HepG2 (cell line): Measurements from ENCODE around the gene ZFP64. TPM values are rescaled to one million over a fixed set of nuclear protein-coding genes. Genes with fewer than 3 reads are reported as not detected.

ENCODE experiments used
- ATAC-seq: fragments of 200-7000 bp; cut with Tn5 transposase; 3 replicates; pipeline ENCODE4 v1.9.1; 2020; ENCODE audit warnings: mild to moderate bottlenecking, moderate library complexity
- BruUV-seq: library from RNA; stranded (reverse); fragments of 400-500 nt; replicated peaks from 2 replicates; lab custom pipeline; 2021; lab: Mats Ljungman, UMichigan
- CTCF ChIA-PET: fragments of 300-600 bp; formaldehyde crosslinking; extraction: SDS; loops from one replicate; lab custom pipeline; 2021; ENCODE audit warnings: low total read pairs, inconsistent platforms, low intra/inter-chr PET ratio; lab: Yijun Ruan, JAX
- POLR2A ChIA-PET: fragments of 350-600 bp; sonication (Branson Sonifier 250); formaldehyde crosslinking; loops from one replicate; lab custom pipeline; 2020; ENCODE audit warnings: antibody characterized with exemption, inconsistent platforms; lab: Yijun Ruan, JAX
- DNase-seq: peaks from one replicate; pipeline ENCODE4 v3.0.0-alpha.2; 2015; ENCODE audit warnings: low spot score
- FAIRE-seq: peaks from 3 replicates; lab custom pipeline; 2011; peaks lifted over from hg19 to GRCh38; lab: Jason Lieb, UNC
- H2AFZ ChIP-seq: one replicate; pipeline ENCODE4 v1.6.1; 2011; ENCODE audit warnings: low read length, inconsistent platforms
- H3K27ac ChIP-seq: fragments of 300-600 bp; 3 replicates; pipeline ENCODE4 v1.8.0; 2011; ENCODE audit warnings: mixed run types, mild to moderate bottlenecking, mixed read lengths, low read length, inconsistent platforms; ENCODE audit not compliant: insufficient read depth; ENCODE audit errors: extremely low read length
- H3K27me3 ChIP-seq, 2 experiments: fragments of 200-600 bp in 1 of 2; 2 replicates in 1 of 2; 3 replicates in 1 of 2; pipeline versions ENCODE4 v1.6.0 to v1.8.0; 2011; ENCODE audit warnings: low read length in 2 of 2, mild to moderate bottlenecking in 2 of 2, moderate library complexity in 2 of 2, inconsistent platforms in 1 of 2; ENCODE audit not compliant: insufficient read depth in 2 of 2, control insufficient read depth in 1 of 2
- H3K36me3 ChIP-seq, 2 experiments: fragments of 200-600 bp in 1 of 2; replicated peaks in 1 of 2; 2 replicates in 1 of 2; 3 replicates in 1 of 2; pipeline versions ENCODE4 v1.5.1 to v1.8.0; 2011; ENCODE audit warnings: low read length in 2 of 2, inconsistent platforms in 1 of 2; ENCODE audit not compliant: insufficient read depth in 2 of 2, control insufficient read depth in 1 of 2
- H3K4me1 ChIP-seq: 2 replicates; pipeline ENCODE4 v1.5.1; 2012; ENCODE audit warnings: low read length, inconsistent platforms; ENCODE audit not compliant: insufficient read depth
- H3K4me2 ChIP-seq: 2 replicates; pipeline ENCODE4 v1.6.0; 2011; ENCODE audit warnings: low read depth, low read length, inconsistent platforms
- H3K4me3 ChIP-seq, 3 experiments: fragments of 200-600 bp in 1 of 3; sonication (generic), shearing (Covaris generic) in 1 of 3; replicated peaks in 1 of 3; 2 replicates each; pipeline ENCODE4 v1.5.1; 2011 to 2016; ENCODE audit warnings: low read length in 3 of 3, inconsistent platforms in 2 of 3, low read depth in 2 of 3, mild to moderate bottlenecking in 2 of 3, control low read depth in 1 of 3, mixed read lengths in 1 of 3; ENCODE audit not compliant: insufficient read depth in 1 of 3
- H3K79me2 ChIP-seq: one replicate; pipeline ENCODE4 v1.6.1; 2011; ENCODE audit warnings: low read length, inconsistent platforms; ENCODE audit not compliant: insufficient read depth
- H3K9ac ChIP-seq: 2 replicates; pipeline ENCODE4 v1.6.0; 2011; ENCODE audit warnings: mild to moderate bottlenecking, low read depth, low read length, inconsistent platforms; ENCODE audit not compliant: insufficient read depth
- H3K9me3 ChIP-seq: 2 replicates; pipeline ENCODE4 v1.5.1; 2012; ENCODE audit warnings: mild to moderate bottlenecking, low read length
- H4K20me1 ChIP-seq: 2 replicates; pipeline ENCODE4 v1.6.0; 2011; ENCODE audit warnings: inconsistent platforms, mild to moderate bottlenecking, low read length, moderate library complexity; ENCODE audit not compliant: insufficient read depth
- BORCS8-MEF2B ChIP-seq: sonication (generic); formaldehyde crosslinking; IDR thresholded peaks from 2 replicates; pipeline ENCODE4 v1.8.0; 2022; ENCODE audit warnings: mild to moderate bottlenecking, missing genetic modification reagents
- FOXK1 ChIP-seq: sonication (generic); formaldehyde crosslinking; IDR thresholded peaks from 2 replicates; pipeline ENCODE4 v1.4.0; 2020; ENCODE audit warnings: low read depth, missing genetic modification reagents, borderline replicate concordance
- GATA4 ChIP-seq: sonication (generic); IDR thresholded peaks from 2 replicates; pipeline ENCODE4 v1.6.1; 2016; ENCODE audit warnings: antibody characterized with exemption, low read depth, borderline replicate concordance
- HNF4A ChIP-seq: sonication (generic); formaldehyde crosslinking; IDR thresholded peaks from 2 replicates; pipeline ENCODE4 v1.4.0; 2020; ENCODE audit warnings: missing genetic modification reagents
- HOXA3 ChIP-seq: sonication (generic); formaldehyde crosslinking; IDR thresholded peaks from 2 replicates; pipeline ENCODE4 v1.5.0; 2020; ENCODE audit warnings: missing genetic modification reagents
- ISX ChIP-seq: sonication (generic); formaldehyde crosslinking; conservative IDR thresholded peaks from 2 replicates; pipeline ENCODE4 v1.5.0; 2020; ENCODE audit warnings: missing genetic modification reagents
- SOX5 ChIP-seq: IDR thresholded peaks from 2 replicates; pipeline ENCODE4 v1.6.1; 2016; ENCODE audit warnings: borderline replicate concordance
- ZNF672 ChIP-seq: sonication (generic); formaldehyde crosslinking; IDR thresholded peaks from 2 replicates; pipeline ENCODE4 v1.8.1; 2022; ENCODE audit warnings: missing genetic modification reagents
- ZNF674 ChIP-seq: sonication (generic); formaldehyde crosslinking; IDR thresholded peaks from 2 replicates; pipeline ENCODE4 v1.5.0; 2020; ENCODE audit warnings: low read depth, mild to moderate bottlenecking, missing genetic modification reagents
- ZNF737 ChIP-seq: sonication (generic); formaldehyde crosslinking; IDR thresholded peaks from 2 replicates; pipeline ENCODE4 v1.5.0; 2020; ENCODE audit warnings: missing genetic modification reagents, mild to moderate bottlenecking, borderline replicate concordance
- ZSCAN25 ChIP-seq: sonication (generic); formaldehyde crosslinking; IDR thresholded peaks from 2 replicates; pipeline ENCODE4 v1.8.0; 2022; ENCODE audit warnings: mild to moderate bottlenecking, missing genetic modification reagents
- WGBS: methylation state at CpG from one replicate; pipeline ENCODE4 v1.1.6; 2017; ENCODE audit warnings: low lambda C conversion rate; 5-methylcytosine and 5-hydroxymethylcytosine counted together
- in situ Hi-C: cut with HindIII; loops from 2 replicates; pipeline ENCODE4 v1.10.0; 2017; ENCODE audit warnings: low pct_unique_long_range_greater_than_20kb; ENCODE audit not compliant: extremely low pct_ligation_motif_present
- intact Hi-C: fragments of 100-400 bp; cut with micrococcal nuclease; formaldehyde crosslinking; loops from one replicate; pipeline ENCODE4 v1.10.0; 2022; ENCODE audit not compliant: unreplicated experiment
- polyA plus RNA-seq, 8 experiments: library from polyadenylated mRNA; depleted of rRNA in 3 of 8; stranded (reverse) in 7 of 8; unstranded in 1 of 8; fragments of >200 nt; fragmentation: Illumina TruSeq in 4 of 8; extraction: Trizol in 4 of 8; gene quantifications; 2 replicates each; pipeline versions ENCODE4 v1.2.1 to v1.2.3, GENCODE V29; 2011 to 2016; ENCODE audit warnings: low read depth in 4 of 8, missing spikeins in 1 of 8, mixed read lengths in 1 of 8; ENCODE audit not compliant: insufficient read depth in 1 of 8
- total RNA-seq, 5 experiments: library from RNA; depleted of rRNA; stranded (reverse); fragments of >200 nt; fragmentation: Illumina TruSeq; extraction: Trizol; gene quantifications; 2 replicates each; pipeline ENCODE4 v1.2.3, GENCODE V29; 2016; ENCODE audit warnings: low read depth in 1 of 5
- TF ChIP-seq, protein P1 (sequence below): sonication (generic); formaldehyde crosslinking; IDR thresholded peaks from 2 replicates; pipeline ENCODE4 v1.8.0; 2022; ENCODE audit warnings: missing genetic modification reagents, mild to moderate bottlenecking, moderate library complexity, borderline replicate concordance
- TF ChIP-seq, protein P2 (sequence below): sonication (generic); formaldehyde crosslinking; IDR thresholded peaks from 2 replicates; pipeline ENCODE4 v1.4.0; 2020; ENCODE audit warnings: missing genetic modification reagents, mild to moderate bottlenecking, borderline replicate concordance

ZFP64 gene
- total and polyA plus RNA-seq, 2 of the 13 experiments (the other 11 are each of a cell fraction or from before 2014, with no cell fraction given), result 12.0 to 24.3 TPM

DNA sequence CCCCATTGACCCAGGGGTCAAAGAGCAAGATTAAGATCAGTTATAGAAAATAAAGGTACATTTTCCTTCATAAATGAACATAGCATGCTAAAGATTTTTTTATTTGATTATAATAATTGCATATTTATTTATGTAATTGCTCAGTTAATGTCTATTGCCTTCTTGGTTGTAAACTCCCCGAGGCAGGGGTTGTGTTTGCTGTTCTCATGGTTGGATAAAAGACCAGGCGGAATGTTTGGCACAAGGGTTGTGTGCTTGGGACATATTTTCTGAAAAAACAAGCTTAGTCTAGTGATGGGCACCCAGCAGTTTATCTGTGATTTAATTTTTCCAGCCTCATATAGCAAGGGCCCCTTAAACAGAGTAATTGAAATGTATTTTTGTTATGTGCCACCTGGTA, 47.5 kb upstream of the ZFP64 start:
- Histone ChIP-seq H3K9ac (no peak overlapping the region), H3K79me2 (no peaks in the 10 kb centered on the region), H3K27me3 (no peaks in the 10 kb centered on the region; a peak in 1 of 5 replicates), H3K27ac (no peak overlapping the region), H3K4me2 (no peak overlapping the region), H4K20me1 (no peaks in the 10 kb centered on the region), H3K4me3 (no peak overlapping the region), H3K36me3 (no peaks in the 10 kb centered on the region), H2AFZ (no peak overlapping the region), H3K9me3 (no peaks in the 10 kb centered on the region), H3K4me1 (peaks cover 22% of the 10 kb centered on the region)
- intact Hi-C loops (no loop called here), in situ Hi-C loops (no loop called here)
- FAIRE-seq, result no peak
- POLR2A ChIA-PET, result no interaction called here
- WGBS, result 36% methylated on average over 2 of the region's 2 CpGs
- DNase-seq, result no peak
- CTCF ChIA-PET, result no interaction called here
- TF ChIP-seq ISX (no peak), SOX5 (CRISPR knock-in tag) (no peak), HOXA3 (CRISPR knock-in tag) (no peak), ZNF737 (CRISPR knock-in tag) (no peak), BORCS8-MEF2B (CRISPR knock-in tag) (no peak), GATA4 (no peak), FOXK1 (CRISPR knock-in tag) (no peak)
- no peak for ATAC-seq
- BruUV-seq, result no TSS peak

DNA sequence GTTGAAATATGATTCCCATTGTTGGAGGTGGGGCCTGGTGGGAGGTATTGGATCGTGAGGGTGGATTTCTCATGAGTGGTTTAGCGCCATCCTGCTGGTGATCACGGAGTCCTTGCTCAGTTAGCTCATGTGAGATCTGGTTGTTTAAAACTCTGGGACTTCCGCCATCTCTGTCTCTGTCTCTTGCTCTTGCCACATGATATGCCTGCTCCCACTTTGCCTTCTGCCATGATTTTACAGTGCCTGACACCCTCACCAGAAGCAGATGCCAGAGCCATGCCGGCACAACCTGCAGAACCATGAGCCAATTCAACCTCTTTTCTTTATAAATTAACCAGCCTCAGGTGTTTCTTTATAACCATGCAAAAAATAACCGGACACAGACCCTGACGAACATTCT, 44.7 kb upstream of the ZFP64 start:
- H3K79me2 ChIP-seq, result no peaks in the 10 kb centered on the region
- no peak overlapping the region for H3K4me3 ChIP-seq
- WGBS, result 65% methylated on average over 7 of the region's 7 CpGs
- no peak for DNase-seq
- TF ChIP-seq ZSCAN25 (no peak), ZNF674 (no peak), HNF4A (CRISPR knock-in tag) (no peak), ZNF672 (CRISPR knock-in tag) (no peak)
- TF ChIP-seq, protein P1, sequence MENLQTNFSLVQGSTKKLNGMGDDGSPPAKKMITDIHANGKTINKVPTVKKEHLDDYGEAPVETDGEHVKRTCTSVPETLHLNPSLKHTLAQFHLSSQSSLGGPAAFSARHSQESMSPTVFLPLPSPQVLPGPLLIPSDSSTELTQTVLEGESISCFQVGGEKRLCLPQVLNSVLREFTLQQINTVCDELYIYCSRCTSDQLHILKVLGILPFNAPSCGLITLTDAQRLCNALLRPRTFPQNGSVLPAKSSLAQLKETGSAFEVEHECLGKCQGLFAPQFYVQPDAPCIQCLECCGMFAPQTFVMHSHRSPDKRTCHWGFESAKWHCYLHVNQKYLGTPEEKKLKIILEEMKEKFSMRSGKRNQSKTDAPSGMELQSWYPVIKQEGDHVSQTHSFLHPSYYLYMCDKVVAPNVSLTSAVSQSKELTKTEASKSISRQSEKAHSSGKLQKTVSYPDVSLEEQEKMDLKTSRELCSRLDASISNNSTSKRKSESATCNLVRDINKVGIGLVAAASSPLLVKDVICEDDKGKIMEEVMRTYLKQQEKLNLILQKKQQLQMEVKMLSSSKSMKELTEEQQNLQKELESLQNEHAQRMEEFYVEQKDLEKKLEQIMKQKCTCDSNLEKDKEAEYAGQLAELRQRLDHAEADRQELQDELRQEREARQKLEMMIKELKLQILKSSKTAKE (CRISPR knock-in tag), result no peak
- TF ChIP-seq, protein P2, sequence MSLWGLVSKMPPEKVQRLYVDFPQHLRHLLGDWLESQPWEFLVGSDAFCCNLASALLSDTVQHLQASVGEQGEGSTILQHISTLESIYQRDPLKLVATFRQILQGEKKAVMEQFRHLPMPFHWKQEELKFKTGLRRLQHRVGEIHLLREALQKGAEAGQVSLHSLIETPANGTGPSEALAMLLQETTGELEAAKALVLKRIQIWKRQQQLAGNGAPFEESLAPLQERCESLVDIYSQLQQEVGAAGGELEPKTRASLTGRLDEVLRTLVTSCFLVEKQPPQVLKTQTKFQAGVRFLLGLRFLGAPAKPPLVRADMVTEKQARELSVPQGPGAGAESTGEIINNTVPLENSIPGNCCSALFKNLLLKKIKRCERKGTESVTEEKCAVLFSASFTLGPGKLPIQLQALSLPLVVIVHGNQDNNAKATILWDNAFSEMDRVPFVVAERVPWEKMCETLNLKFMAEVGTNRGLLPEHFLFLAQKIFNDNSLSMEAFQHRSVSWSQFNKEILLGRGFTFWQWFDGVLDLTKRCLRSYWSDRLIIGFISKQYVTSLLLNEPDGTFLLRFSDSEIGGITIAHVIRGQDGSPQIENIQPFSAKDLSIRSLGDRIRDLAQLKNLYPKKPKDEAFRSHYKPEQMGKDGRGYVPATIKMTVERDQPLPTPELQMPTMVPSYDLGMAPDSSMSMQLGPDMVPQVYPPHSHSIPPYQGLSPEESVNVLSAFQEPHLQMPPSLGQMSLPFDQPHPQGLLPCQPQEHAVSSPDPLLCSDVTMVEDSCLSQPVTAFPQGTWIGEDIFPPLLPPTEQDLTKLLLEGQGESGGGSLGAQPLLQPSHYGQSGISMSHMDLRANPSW (CRISPR knock-in tag), result no peak
- in situ Hi-C loops (no loop called here), intact Hi-C loops (no loop called here)
- no peaks in the 10 kb centered on the region for H4K20me1 ChIP-seq
- POLR2A ChIA-PET, result no interaction called here
- no peak for ATAC-seq
- BruUV-seq, result no TSS peak
- H3K4me1 ChIP-seq, result peaks cover 38% of the 10 kb centered on the region
- no peak for FAIRE-seq
- CTCF ChIA-PET, result no interaction called here
- no peak overlapping the region for H3K27ac ChIP-seq
- H3K27me3 ChIP-seq, result no peaks in the 10 kb centered on the region; a peak in 1 of 5 replicates
- no peak overlapping the region for H3K4me2 ChIP-seq
- H3K9ac ChIP-seq, result no peak overlapping the region
- no peaks in the 10 kb centered on the region for H3K36me3 ChIP-seq
- no peak overlapping the region for H2AFZ ChIP-seq
- peaks cover 9% of the 10 kb centered on the region for H3K9me3 ChIP-seq
